IMR-90 (cell line): ENCODE data around the gene PLA2G12A.

ENCODE experiments used
- CHD1 ChIP-seq: IDR thresholded peaks from 2 replicates; pipeline ENCODE4 v1.6.1; 2012; ENCODE audit warnings: low read depth, low read length, improper control_type of control experiment
- ELK1 ChIP-seq: fragments of 150-350 bp; IDR thresholded peaks from 2 replicates; pipeline ENCODE4 v1.6.1; 2016; ENCODE audit warnings: low read depth, mild to moderate bottlenecking, low read length, moderate library complexity, borderline replicate concordance
- FOS ChIP-seq: fragments of 150-350 bp; IDR thresholded peaks from 2 replicates; pipeline ENCODE4 v1.6.1; 2016; ENCODE audit warnings: low read depth, low read length
- MAFK ChIP-seq: IDR thresholded peaks from 2 replicates; pipeline ENCODE4 v1.6.1; 2012; ENCODE audit warnings: low read depth, low read length, improper control_type of control experiment
- MXI1 ChIP-seq: IDR thresholded peaks from 2 replicates; pipeline ENCODE4 v1.6.1; 2012; ENCODE audit warnings: low read depth, mild to moderate bottlenecking, low read length, moderate library complexity, borderline replicate concordance
- POLR2A ChIP-seq: IDR thresholded peaks from 2 replicates; pipeline ENCODE4 v1.6.1; 2012; ENCODE audit warnings: mild to moderate bottlenecking, low read depth, low read length
- SMC3 ChIP-seq: fragments of 150-350 bp; IDR thresholded peaks from 2 replicates; pipeline ENCODE4 v1.6.1; 2016; ENCODE audit warnings: low read depth, mild to moderate bottlenecking, antibody characterized with exemption, low read length, moderate library complexity
- TF ChIP-seq, protein P1 (sequence below): conservative IDR thresholded peaks from 2 replicates; pipeline ENCODE4 v1.5.1; 2012; ENCODE audit warnings: mild to moderate bottlenecking, low read depth, low read length, improper control_type of control experiment

DNA sequence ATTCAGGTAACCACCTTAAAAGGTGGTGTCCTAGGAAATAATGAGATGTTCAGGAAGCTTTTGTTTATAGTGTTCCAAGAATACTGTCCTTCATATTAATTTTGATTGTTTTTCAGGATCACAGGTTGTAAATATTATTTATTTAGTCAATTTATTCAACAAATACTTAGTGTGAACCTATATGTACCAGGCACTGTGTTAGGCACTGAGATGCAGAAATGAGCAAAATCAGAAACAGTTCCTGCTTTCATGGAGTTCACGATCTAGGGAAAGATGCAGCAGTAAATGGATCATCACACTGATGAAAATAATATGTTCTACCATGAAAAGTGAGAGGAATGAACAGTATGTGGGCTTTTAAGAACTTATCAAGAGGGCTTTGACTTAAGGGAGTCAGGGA lies 18.2 kb upstream of the PLA2G12A start:
- TF ChIP-seq MXI1: no peak
- TF ChIP-seq SMC3: no peak
- TF ChIP-seq POLR2A: no peak
- TF ChIP-seq, protein P1, sequence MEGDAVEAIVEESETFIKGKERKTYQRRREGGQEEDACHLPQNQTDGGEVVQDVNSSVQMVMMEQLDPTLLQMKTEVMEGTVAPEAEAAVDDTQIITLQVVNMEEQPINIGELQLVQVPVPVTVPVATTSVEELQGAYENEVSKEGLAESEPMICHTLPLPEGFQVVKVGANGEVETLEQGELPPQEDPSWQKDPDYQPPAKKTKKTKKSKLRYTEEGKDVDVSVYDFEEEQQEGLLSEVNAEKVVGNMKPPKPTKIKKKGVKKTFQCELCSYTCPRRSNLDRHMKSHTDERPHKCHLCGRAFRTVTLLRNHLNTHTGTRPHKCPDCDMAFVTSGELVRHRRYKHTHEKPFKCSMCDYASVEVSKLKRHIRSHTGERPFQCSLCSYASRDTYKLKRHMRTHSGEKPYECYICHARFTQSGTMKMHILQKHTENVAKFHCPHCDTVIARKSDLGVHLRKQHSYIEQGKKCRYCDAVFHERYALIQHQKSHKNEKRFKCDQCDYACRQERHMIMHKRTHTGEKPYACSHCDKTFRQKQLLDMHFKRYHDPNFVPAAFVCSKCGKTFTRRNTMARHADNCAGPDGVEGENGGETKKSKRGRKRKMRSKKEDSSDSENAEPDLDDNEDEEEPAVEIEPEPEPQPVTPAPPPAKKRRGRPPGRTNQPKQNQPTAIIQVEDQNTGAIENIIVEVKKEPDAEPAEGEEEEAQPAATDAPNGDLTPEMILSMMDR: no peak
- no peak for TF ChIP-seq CHD1
- TF ChIP-seq ELK1: no peak
- TF ChIP-seq FOS: no peak
- TF ChIP-seq MAFK: no peak
